Measurements from ENCODE around the gene SCAMP2.

The SCAMP2 gene

GRCh38 chr15:74820056-74820455, 53.1 kb downstream of the SCAMP2 start:
- no peak for DNase-seq (ENCODE audit: low read depth in 3 of 3)

DNA sequence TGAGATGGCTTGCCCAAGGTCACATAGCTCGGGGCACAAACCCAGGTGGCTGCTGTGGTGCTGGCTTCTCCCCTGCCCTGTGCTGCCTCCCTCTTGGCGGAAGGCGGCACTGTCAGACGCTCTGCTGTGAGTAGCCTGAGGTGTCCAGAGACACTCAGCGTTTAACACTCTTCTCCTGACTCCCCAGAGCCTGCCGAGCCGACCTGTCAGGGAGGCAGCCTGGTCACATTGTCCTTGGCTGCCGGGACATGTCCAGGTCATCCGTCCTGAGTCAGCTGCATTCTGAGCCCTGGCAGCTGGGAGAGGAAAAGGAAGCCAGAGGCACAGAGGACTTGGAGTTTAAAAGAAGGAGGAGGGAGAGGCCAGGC, 55.8 kb downstream of the SCAMP2 start:
- no peak for DNase-seq (ENCODE audit: low read depth in 3 of 3)

GRCh38 chr15:74816624-74817369, 56.4 kb downstream of the SCAMP2 start:
- DNase-seq (ENCODE audit: low read depth in 3 of 3), result no peak

DNA sequence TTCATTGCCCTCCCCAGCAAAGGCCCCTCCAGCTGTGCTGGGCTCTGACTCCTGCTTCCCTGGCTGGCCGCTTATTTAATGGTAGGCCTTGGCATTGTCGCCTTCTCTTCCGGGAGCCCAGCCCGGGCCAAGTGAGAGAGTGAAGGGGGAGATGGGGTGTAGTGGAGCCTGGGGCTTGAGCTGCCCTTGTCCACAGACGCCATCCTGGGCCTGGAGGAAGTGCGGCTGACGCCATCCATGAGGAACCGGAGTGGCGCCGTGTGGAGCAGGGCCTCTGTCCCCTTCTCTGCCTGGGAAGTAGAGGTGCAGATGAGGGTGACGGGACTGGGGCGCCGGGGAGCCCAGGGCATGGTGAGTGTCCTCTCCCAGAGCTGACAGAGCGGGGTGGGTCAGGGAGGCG, 57.2 kb downstream of the SCAMP2 start:
- no peak for DNase-seq (ENCODE audit: low read depth in 3 of 3)

DNA sequence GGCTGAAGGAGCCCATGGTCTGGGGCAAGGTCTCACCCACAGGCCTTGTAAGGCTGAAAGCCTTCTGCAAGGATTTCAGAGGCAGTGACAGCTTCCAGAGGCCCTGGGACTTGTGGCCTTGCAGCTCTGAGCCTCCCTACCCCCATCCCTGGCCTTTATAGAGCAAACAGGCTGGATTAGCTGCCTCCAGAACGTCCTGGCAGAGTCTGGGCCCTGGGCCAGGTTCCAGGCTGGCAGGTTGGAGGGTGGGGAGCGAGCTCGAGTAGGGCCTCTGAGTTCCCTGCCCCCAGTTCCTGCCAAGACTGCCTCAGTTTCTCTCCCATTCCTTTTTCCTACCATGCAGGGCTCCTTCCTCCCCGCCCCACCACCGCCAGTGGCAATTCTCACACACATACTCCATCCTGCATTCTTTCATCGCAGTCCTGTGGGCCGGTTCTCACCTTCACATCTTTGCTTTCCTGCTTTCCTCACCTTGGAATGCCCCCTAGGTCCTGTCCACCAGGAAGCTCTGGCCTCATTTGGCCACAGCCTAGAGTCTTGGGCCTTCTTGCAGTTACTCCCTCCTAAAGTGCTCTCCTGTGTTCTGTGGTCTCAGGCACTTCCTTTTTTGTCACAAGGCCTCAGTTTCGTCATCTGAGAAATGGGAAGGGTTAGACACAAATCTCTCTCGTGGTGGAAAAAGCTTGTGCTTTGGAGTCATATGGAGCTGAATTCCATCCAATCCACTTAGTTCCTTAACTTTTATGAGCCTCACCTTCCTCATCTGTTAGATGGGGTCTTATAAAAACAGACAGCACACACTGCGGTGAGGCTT, 57.8 kb downstream of the SCAMP2 start:
- DNase-seq (ENCODE audit: low read depth in 3 of 3), result no peak

- DNase-seq (ENCODE audit: low read depth in 3 of 3), result no peak
These were observed 60.6 kb downstream of the SCAMP2 start, which contains the start of gene LMAN1L for GRCh38 chr15:74812533-74812932. TSS of gene LMAN1L (plus strand) at chr15:74812835. CDS start at chr15:74812855, 20 bp downstream.

GRCh38 chr15:74809956-74810355, 63.2 kb downstream of the SCAMP2 start:
- no peak for DNase-seq (ENCODE audit: low read depth in 3 of 3)

- DNase-seq (ENCODE audit: low read depth in 3 of 3), result no peak
These were observed 63.9 kb downstream of the SCAMP2 start for GRCh38 chr15:74809242-74809641.

GRCh38 chr15:74808840-74809229, 64.3 kb downstream of the SCAMP2 start:
- no peak for DNase-seq (ENCODE audit: low read depth in 3 of 3)

DNA sequence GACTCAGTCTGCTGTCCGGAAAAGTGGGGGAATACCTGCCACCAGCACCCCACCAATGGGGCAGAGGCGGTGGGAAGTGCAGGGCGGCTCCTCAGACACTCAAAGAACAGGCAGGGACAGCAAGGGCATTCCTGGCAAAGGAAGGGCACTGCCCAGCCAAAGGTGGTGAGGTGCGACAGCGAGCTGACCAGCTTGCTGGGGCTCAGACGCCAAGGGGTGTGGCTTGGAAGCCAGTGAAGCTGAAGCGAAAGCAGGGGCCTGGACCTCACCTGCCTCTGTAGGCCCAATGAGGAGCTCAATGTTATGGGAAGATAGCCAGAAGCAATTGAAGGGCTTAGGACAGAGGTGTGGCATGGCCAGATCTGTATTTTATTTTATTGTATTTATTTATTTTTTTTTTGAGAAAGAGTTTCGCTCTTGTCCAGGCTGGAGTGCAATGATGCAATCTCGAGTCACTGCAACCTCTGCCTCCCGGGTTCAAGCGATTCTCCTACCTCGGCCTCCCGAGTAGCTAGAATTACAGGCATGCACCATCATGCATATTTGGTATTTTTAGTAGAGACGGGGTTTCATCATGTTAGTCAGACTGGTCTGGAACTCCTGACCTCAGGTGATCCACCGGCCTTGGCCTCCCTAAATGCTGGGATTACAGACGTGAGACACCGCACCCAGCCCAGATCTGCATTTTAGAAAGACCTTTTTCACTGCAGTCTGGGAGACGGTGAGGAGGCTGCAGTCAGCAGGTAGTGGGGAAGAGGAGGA, 64.9 kb downstream of the SCAMP2 start:
- no peak for DNase-seq (ENCODE audit: low read depth in 3 of 3)

DNA sequence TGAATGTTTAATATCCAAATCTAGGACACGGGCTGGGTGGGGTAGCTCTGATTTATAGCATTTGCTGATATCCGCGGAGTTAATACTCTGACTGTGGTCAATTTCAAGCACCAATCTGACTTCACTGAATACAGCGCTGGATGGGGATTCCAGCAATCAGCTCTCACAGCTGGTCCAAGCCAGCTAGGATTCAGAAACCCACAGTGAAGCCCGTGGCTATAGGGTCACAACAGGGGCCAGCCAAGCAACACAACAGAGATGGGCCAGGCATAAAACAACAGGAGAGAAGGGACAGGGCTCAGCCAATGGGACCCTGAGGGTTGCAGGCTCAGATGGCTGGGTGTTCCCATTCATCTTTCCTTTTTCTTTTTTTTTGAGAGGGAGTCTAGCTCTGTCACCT, 65.9 kb downstream of the SCAMP2 start:
- DNase-seq (ENCODE audit: low read depth in 3 of 3), result no peak

- DNase-seq (ENCODE audit: low read depth in 3 of 3), result no peak
These were observed 68.2 kb downstream of the SCAMP2 start for GRCh38 chr15:74804935-74805334.

DNA sequence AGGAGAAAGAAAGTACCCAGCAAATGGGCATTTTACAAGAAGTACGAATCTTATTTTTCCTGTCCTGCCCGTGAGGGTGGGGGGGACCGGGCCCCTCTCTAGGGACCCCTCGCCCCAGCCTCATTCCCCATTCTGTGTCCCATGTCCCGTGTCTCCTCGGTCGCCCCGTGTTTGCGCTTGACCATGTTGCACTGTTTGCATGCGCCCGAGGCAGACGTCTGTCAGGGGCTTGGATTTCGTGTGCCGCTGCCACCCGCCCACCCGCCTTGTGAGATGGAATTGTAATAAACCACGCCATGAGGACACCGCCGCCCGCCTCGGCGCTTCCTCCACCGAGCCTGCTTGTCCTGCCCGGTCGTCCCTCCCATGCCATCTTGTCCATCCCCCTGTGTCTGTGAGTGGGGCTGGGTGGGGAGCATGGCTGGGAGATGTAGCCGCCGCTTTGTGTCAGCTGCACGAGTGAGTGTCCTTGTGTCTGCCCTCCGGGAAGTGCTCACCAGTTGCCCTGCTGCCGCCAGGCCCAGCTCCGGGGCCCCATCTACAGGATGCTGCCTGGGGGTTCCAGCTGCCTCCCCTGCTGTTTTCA, 70.2 kb downstream of the SCAMP2 start:
- no peak for DNase-seq (ENCODE audit: low read depth in 3 of 3)

GRCh38 chr15:74802290-74802689, 70.9 kb downstream of the SCAMP2 start:
- DNase-seq (ENCODE audit: low read depth in 3 of 3), result no peak

GRCh38 chr15:74801311-74801997, 71.7 kb downstream of the SCAMP2 start:
- DNase-seq (ENCODE audit: low read depth in 3 of 3), result no peak

DNA sequence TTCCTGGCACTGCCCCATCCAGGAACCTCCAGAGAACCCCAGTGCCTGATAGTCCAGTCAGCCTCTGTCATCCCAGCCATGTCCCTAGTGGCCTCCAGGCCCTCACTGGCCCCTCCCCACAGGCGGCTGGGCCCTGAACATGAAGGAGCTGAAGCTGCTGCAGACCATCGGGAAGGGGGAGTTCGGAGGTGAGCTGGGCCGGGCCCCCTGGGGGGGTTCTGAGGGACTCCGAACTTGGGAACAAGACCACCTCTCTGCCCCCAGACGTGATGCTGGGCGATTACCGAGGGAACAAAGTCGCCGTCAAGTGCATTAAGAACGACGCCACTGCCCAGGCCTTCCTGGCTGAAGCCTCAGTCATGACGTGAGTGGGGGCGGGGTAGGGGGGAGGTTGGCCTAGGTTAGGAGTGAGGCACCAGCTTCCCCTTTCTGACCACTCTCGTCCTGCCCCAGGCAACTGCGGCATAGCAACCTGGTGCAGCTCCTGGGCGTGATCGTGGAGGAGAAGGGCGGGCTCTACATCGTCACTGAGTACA, 72.5 kb downstream of the SCAMP2 start:
- DNase-seq (ENCODE audit: low read depth in 3 of 3), result no peak

DNA sequence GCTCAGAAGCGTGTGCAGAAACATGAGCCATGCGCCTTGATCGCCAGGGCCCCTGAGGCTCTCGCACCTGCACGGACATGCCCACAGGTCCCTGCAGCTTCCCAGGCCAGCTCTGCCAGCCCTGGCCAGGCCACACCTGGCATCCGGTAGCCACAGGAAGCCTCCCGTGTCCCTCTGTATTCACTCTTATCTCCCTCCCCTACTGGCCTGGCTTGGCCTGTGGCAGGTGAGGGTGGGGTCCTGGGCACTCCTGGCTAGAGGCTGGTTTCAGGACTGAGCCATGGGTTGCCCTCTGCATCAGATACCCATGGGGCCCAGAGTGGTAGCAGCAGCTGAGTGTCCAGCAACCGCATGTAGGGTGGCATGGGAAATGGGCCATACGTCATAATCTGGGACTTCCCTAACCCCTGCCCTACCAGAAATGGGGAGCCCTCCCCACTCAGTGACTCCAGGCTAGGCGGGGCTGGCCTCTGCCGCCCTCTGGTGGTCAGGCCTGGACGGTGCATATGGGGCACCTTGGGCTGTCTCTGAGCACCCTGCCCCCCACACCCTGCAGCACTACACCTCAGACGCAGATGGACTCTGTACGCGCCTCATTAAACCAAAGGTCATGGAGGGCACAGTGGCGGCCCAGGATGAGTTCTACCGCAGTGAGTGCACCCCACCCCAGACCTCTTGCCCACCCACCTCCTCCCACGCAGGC, 73.2 kb downstream of the SCAMP2 start:
- peak in 2 of 3 experiments; percentile 73 to 80 for DNase-seq (ENCODE audit: low read depth in 3 of 3)

- no peak for DNase-seq (ENCODE audit: low read depth in 3 of 3)
These were observed 73.8 kb downstream of the SCAMP2 start for GRCh38 chr15:74799255-74799855.

DNA sequence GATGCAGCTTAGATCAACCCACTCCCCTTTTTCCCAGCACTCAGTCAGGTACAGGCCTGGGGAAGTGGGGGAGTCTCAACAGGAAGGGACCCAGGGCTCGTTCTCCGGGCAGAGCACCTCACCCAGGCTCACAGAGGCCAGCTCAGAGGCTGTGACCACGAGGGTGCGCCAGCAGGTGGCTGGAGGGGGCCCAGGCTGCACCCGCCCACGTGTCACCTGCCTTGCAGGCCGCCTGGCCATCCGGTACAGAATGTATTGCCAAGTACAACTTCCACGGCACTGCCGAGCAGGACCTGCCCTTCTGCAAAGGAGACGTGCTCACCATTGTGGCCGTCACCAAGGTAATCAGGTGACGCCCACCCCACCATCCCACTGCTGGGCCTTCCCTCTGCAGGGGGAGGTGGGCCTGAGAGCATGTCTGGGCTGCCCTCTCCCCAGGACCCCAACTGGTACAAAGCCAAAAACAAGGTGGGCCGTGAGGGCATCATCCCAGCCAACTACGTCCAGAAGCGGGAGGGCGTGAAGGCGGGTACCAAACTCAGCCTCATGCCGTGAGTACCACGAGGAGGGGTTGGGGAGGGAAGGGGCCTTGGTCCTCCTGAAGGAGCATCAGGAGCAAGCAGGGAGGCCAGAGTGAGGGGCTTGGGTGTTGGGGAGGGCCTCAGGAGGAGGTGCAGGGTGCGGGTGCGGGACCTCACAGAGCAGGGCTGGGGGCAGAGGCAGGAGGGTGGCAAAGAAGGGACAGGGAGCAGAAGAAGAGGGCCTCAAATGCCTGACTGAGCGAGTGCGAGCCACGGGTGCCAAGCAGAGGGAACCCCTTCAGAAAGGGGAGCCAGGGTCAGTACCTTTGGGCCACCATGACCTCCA, 74.5 kb downstream of the SCAMP2 start:
- DNase-seq (ENCODE audit: low read depth in 3 of 3), result no peak
